Right lobe of liver (tissue), 4 donors: ENCODE results near the gene TSSK2.

Source experiments
- CTCF ChIP-seq, 4 donors: fragments of 200-600 bp in 3 of 4; fragments of 450-650 bp in 1 of 4; IDR thresholded peaks; one replicate each; pipeline versions ENCODE4 v1.5.1 to v1.8.0; 2016 to 2022; ENCODE audit warnings: antibody characterized with exemption in 4 of 4, mild to moderate bottlenecking in 2 of 4
- POLR2A ChIP-seq: fragments of 450-650 bp; IDR thresholded peaks from one replicate; pipeline ENCODE4 v1.6.1; 2017; ENCODE audit warnings: antibody characterized with exemption, mild to moderate bottlenecking
- donor health status: DM: no; HTN: no; CAD: no.
- donor health status: DM: no; HTN: no; CAD: no.
- donor health status: DM: no; HTN: yes; CAD: no.

GRCh38 chr22:19132153-19132552, 1.0 kb downstream of the TSSK2 start:
- TF ChIP-seq CTCF (IDR thresholded peaks at IDR 0.05) (no peak), POLR2A (no peak)
